ENCODE measurements around the gene EYA3. TPM values are rescaled to one million over a fixed set of nuclear protein-coding genes. Genes with fewer than 3 reads are reported as not detected.

Gene EYA3
- total and polyA plus RNA-seq, 2 of the 8 experiments (the other 6 are each of a cell fraction or from before 2014, with no cell fraction given): 15.0 to 33.9 TPM

DNA sequence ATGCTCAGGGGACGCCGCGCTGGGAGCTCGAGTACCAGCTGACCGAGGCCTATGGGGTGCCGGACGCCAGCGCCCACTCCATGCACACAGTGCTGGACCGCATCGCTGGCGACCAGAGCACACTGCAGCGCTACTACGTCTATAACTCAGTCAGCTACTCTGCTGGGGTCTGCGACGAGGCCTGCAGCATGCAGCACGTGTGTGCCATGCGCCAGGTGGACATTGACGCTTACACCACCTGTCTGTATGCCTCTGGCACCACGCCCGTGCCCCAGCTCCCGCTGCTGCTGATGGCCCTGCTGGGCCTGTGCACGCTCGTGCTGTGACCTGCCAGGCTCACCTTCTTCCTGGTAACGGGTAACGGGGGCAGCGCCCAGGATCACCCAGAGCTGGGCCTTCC is 129.9 kb downstream of the EYA3 start (continued):
- no peak for TF ChIP-seq CTBP2 (IDR thresholded peaks at IDR 0.05; ENCODE audit: borderline replicate concordance, insufficient read depth, insufficient read length, low read length)
- TF ChIP-seq HDAC2 (IDR thresholded peaks at IDR 0.05; ENCODE audit: borderline replicate concordance in 1 of 2, low read depth in 2 of 2, low read length in 2 of 2): no peak
- no peak for TF ChIP-seq GABPA (IDR thresholded peaks at IDR 0.05; ENCODE audit: borderline replicate concordance, insufficient read depth, low read length)
- no peak for TF ChIP-seq POU5F1 (IDR thresholded peaks at IDR 0.05; ENCODE audit: low read depth, low read length)
- TF ChIP-seq, protein P1, sequence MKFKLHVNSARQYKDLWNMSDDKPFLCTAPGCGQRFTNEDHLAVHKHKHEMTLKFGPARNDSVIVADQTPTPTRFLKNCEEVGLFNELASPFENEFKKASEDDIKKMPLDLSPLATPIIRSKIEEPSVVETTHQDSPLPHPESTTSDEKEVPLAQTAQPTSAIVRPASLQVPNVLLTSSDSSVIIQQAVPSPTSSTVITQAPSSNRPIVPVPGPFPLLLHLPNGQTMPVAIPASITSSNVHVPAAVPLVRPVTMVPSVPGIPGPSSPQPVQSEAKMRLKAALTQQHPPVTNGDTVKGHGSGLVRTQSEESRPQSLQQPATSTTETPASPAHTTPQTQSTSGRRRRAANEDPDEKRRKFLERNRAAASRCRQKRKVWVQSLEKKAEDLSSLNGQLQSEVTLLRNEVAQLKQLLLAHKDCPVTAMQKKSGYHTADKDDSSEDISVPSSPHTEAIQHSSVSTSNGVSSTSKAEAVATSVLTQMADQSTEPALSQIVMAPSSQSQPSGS (IDR thresholded peaks at IDR 0.05; ENCODE audit: low read length): no peak
- TF ChIP-seq, protein P2, sequence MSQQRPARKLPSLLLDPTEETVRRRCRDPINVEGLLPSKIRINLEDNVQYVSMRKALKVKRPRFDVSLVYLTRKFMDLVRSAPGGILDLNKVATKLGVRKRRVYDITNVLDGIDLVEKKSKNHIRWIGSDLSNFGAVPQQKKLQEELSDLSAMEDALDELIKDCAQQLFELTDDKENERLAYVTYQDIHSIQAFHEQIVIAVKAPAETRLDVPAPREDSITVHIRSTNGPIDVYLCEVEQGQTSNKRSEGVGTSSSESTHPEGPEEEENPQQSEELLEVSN (IDR thresholded peaks at IDR 0.05): no peak

All from H1 (cell line).